ENCODE data around the gene CPNE1. TPM values are rescaled to one million over a fixed set of nuclear protein-coding genes. Genes with fewer than 3 reads are reported as not detected.

Gene CPNE1
- total RNA-seq, 1 donor from 2014 or later = 200 TPM

DNA sequence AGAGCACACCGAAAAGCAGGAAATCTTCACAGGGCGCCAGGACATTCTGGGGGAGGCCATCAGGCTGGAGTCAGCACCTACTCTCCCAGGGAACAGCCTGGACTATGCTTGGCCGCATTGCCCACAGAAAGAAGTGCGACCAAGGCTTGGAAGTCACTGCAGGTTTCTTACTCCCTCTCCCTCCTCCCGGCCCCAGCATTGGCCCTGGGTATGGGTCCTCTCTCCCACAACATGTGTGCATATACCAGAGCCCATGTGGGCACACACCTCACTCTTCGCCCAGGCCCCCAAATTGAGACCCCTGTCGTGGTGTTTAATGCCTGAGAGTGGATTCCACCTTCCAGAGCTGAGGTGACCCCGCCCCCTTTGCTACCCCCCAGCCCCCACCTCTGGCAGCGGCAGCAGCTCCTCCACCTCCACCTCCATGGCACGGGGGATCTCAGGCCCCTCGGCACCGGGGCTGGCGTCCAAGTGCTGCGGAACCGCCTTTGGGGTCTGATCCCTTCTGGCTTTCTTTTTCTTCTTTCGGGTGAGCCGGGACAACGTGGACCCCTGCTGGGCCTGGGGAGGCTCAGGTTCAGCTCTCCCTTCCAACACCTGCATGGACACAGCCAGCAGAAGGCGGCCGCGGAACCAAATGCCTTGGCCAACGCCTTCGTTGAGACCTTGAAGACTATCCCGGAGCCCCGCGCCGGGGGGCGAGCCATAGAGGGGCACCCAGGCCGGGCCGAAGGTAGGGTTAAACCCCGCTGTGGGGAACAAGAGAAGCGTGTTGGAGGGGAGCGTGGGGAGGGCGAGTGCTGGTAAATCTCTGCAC, 64.3 kb downstream of the CPNE1 start:
- no peak for DNase-seq (ENCODE audit: low spot score)

DNA sequence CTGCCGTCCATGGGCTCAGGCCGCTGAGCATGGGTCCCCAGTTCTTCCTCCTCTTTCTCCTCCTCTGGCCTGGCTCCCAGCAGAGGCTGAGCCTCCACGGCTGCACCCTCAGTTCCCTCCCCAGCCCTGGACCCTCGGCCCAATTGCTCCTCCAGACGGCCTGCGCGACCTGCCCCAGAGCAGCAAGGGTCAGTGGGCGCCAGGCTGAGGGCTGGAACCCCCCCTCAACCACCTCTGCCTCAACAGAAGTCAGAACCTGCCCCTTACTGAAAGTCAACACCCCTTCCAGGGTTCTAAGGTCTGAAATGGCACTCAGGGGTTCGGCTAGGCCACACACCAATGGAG, 65.0 kb downstream of the CPNE1 start:
- DNase-seq (ENCODE audit: low spot score) = no peak

DNA sequence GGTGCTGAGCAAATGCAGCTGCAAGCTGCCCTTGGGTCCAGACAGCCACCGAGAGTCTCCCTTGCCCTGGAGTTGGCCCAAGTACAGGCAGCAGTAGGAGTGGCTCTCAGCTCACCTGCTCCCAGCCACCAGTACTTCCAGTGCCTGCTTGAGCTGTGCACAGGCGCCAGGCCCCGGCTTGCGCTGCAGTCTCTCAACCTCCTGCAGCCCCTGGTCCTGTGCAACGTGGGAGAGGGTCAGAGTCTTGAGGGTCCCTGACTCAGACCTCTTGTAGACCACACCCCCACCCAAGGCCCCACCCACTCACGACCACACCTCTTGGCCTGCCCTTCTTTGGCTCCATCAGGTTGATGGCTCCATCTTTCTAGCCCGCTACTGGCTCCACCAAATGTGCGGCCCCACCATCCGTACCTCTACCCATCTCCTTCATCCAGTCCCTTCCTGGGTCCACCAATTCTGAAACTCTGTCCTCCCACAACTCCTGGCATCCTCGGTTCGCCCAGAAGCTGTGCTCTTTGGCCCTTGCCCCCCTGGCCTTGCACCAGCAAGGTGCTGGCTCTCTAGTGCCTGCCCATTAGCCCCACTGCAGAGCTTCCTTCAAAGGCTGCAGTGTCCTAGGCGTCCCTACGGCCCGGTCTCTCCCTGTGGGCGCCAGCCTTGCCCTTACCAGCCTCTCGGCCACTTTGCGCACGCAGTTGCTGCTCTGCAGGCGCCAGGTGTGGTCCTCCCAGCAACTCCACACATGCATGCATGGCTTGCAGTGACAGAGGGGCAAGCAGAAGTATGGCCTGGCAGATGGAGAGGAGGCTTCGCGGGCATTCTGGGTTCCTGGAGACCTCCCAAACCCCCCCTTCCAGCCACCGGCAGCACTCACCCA, 65.6 kb downstream of the CPNE1 start:
- no peak for DNase-seq (ENCODE audit: low spot score)

DNA sequence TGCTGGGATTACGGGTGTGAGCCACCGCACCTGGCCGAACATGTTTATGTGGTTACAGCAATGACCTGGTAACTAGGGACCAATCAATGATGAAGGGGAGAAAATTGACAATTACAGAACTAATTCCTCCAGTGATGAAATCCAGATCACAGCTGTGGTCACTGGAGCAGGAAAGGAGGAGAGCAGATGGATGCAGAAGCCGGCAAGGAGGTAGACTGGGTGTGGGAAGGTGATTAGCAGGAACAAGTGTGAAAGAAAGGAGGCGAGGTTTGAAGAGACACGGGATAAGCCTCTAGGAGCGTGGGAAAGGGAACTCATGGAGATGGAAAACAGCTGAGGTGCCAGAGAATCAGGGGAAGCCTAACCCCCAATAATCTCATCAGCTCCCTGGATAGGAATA, 66.2 kb downstream of the CPNE1 start:
- DNase-seq (ENCODE audit: low spot score) = no peak

DNA sequence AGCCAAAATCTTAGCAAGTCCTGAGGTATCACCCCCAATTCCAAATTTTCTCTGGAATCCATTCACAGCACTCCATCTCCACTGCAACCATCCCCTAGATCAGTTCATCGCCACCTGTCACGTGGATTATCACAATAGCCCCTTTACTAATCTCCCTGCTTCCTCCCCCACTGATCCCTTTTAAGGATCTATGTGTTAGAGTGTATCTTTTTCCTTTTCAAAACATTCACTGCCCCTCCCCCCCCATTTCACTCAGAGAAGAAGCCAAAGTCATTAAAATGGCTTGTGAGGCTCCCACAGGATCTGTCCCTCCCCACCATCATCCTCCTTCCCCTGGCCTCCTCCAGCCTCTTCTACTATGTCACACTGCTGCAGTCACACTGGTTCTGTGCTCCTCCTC, 67.5 kb downstream of the CPNE1 start:
- no peak for DNase-seq (ENCODE audit: low spot score)

DNA sequence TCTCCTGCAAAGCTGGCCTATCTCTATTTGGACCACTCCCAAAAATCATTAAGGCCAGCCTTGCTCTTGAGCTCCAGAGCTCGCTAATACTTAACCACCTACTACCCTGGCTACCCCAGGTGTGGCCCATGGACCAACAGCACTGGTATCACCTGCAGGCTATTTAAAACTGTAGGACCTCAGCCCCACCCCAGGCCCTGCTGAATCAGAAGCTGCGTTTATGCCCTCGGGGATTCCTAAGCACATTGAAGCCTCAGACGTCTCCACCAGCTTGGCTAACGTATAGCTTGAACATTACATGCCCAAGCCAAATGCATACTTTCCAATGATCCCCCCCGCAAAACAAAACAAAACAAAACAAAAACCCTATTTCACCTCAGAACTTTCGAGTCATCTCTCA, 68.8 kb downstream of the CPNE1 start:
- DNase-seq (ENCODE audit: low spot score) = no peak

DNA sequence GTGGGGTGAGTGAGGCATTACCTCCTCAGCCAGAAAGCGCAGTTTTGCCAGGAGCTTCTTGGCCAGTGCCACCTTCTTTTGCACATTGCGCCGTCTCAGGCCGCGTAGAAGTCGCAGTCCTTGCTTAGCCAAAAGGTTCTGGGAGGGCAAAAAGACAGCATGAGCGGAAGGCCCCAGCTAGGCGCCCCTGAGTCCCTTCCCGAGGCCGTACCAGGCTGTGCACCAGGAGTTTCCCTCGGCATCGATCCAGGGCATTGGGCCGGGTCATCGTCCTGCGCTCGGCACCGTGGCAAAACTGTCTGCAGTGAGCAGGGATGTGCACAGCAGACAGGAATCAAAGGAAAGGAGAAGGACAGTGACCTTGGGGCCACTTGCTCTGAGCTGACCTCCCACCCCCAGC, 69.2 kb downstream of the CPNE1 start:
- DNase-seq (ENCODE audit: low spot score) = no peak

DNA sequence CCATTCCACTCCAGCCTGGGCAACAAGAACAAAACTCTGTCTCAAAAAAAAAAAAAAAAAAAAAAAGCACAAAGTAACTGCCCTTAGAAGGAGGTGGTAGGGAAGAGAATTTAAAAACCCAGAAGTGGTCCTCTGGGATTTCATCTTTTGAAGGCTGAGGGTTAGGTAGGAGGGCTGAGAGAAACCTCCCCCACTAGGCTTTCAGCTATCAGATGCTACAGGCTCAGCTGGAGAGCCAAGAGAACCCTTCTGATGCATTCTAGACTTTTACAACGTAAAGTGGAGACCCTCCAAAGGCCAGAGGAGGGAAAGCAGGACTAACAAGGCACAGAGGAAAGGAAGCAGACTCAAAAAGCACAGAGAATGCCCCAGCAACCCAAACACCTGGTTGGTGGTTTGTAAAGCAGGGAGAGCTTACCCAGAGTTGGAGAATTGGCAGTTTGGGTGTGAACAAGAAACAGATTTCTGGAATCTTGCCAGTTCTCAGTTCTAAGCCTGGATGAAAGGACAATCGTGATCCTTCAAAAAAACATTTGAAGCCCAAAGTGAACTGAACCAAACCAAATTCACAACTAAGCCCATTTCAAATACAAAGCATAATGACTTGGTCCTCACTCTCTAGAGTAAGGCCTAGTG, 72.2 kb downstream of the CPNE1 start:
- no peak for DNase-seq (ENCODE audit: low spot score)

DNA sequence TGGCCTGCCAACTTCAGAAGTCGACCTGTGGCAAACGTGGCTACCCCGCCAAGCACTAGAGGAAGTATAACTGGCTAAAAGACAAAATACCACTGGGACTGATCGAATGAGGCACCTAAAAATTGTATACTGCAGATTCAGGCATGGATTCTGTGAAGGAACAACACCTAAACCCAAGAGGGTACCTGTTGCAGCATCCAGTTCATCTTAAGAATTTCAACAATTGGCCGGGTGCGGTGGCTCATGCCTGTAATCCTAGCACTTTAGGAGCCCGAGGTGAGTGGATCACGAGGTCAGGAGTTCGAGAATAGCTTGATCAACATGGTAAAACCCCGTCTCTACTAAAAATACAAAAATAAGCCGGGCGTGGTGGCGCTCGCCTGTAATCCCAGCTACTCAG, 76.3 kb downstream of the CPNE1 start:
- no peak for DNase-seq (ENCODE audit: low spot score)

DNA sequence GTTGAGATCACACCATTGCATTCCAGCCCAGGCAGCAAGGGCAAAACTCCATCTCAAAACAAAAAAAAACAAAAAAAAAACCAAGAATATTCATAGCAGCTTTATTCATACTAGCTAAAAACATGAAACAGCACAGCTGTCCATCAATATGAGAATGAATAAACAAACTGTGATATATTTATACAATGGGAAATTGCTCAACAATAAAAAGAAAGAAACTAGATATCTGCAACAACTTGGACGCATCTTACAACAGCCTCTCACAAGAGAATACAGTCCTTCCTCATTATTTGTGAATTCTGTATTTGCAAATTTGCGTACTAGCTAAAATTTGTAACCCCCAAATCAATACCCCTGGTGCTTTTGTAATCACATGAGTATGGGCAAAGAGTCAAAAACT, 77.3 kb downstream of the CPNE1 start:
- DNase-seq (ENCODE audit: low spot score) = no peak

DNA sequence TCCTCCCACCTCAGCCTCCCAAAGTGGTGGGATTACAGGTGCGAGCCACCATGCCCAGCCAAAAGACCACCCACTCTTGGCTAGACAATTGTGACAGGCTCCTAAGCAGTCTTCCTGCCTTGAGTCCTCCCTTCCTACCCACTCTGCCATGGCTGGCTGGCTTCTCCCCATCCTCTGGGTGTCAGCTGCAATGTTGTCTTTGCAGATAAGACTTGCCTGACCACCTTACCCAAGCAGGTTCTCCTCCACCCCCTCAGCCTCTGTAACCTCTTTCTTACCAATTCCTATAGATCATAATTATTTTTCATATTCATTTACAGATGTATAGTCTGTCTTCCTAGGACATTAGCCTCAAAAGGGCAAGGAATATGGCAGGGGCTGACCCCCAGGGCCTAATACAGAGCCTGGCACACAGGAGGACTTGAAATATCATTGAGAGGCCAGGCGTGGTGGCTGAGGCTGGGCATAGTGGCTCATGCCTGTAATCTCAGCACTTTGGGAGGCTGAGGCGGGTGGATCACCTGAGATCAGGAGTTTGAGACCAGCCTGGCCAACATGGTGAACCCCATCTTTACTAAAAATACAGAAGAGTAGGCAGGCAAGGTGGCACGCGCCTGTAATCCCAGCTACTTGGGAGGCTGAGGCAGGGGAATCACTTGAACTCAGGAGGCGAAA, 77.8 kb downstream of the CPNE1 start:
- DNase-seq (ENCODE audit: low spot score) = no peak

DNA sequence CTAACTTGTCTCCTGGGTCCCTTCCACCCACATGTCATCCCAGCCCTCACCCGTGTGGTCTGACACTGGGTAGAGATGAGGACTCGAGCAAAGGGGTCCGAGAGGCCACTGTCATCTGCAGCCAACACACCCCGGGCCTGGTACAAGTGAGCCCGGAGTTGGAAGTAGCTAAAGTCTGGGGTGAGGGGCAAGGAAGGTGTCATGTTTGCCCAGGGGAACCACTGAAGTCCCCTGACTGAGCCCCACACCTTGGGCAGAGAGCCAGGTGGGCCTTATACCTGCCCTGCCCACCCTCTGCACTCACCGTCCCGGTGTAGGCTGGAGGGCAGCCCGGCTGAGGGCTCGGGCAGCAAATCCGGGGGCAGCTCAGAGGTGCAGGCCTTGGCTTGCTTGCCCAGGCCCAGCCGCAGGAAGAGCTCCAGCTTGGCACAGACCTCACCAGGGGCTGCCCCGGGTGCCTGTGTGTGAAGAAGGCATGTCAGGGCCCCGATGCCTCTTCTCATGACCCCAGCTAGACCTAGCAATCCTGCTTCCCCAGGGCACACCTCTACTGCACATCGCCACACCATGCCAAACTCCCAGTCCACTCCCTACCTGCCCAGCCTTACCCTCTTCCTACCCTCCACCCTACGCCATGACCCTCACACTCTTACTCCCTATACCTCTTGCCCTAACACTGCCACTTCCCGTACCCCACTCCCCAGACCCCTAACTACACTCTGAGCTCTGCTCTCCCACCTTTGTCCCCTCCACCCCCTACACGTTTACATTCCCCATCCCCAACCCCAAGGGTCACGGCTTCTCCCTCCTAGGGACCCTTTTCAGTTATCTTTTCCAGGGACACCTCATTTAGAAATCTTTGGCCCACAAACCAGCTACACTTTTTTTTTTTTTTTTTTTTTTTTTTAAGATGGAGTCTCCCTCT, 80.8 kb downstream of the CPNE1 start:
- DNase-seq (ENCODE audit: low spot score) = no peak

DNA sequence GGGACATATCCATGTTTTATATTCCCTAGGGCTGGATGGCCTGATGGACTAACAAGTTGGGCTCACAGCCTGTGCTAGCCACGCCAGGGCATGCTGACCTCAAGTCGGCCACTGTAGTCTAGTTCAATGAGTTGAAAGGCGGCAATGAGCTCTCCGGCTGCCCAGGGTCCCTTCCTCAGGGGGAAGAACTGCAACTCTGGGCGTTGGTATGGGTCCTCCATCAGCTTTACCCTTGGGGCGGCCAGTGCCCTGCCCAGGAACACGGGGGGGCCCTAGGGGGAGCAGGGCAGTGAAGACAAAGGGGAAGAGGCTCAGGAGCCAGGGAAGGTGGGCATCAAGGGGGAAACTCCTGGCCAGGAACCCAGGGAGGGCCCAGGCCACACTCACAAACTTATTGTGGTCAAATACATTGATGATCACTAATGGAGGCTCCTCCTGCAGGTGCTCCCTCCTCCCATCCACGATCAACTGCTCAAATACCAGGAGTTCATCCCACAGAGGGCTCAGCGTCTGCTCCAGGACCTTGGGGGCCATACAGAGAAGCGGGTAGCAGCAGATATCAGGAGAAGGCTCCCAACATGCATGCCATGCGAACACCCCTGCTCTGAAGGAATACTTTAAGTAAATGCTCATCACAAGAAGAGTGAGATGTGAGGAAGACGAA, 81.8 kb downstream of the CPNE1 start:
- DNase-seq (ENCODE audit: low spot score) = no peak

DNA sequence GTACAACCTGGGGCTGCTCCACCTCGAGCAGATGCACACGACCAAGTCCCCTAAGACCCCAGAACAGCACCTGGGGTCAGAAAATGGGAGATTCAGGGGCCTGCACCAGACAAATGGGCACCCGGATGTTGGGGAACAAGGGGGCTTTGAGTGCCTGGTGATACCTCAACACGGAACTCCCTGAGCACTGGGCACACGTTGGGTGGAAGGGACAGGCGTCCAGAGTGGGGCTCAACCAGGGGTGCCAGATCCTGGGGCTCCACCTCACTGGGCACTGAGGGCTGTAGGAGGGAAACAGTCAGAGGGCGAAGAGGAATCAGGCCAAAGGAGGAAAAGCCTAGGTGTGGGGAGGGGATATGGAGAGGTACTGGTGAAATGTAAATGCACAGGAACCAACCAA, 82.6 kb downstream of the CPNE1 start:
- no peak for DNase-seq (ENCODE audit: low spot score)

DNA sequence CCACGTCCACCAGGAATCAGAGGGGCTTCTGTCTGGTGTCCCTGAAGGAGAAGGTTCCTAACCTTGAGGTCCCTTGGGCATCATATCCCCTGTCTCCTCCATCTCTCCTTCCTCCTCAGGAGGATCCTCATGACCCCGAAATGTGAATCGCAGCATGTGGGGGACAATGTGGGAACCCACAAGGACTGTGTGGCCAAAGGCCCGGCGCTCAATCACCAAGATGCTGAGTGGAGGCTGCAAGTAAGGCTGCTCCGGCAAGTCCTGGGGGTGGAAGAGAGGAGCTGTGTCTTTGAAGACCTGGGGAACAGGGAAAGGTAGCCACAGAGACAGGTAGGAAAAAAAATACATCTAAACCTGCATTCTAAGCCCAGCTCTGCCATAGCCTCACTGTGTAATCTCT, 85.5 kb downstream of the CPNE1 start:
- no peak for DNase-seq (ENCODE audit: low spot score)

DNA sequence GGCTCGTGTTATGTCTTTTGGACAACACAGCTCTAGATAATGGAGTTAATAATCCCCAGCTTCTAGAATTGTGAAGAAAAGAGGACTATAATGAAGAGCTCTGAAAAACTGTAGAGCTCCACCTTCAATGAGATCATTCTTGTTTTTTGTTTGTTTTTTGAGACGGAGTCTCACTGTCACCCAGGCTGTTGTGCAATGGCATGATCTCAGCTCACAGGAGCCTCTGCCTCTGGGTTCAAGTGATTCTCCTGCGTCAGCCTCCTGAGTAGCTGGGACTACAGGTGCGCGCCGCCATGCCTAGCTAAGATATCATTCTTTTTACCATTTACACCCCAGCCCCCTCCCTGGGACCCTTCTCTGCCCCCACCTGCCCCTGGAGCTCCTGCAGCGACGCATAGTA, 86.2 kb downstream of the CPNE1 start:
- no peak for DNase-seq (ENCODE audit: low spot score)

DNA sequence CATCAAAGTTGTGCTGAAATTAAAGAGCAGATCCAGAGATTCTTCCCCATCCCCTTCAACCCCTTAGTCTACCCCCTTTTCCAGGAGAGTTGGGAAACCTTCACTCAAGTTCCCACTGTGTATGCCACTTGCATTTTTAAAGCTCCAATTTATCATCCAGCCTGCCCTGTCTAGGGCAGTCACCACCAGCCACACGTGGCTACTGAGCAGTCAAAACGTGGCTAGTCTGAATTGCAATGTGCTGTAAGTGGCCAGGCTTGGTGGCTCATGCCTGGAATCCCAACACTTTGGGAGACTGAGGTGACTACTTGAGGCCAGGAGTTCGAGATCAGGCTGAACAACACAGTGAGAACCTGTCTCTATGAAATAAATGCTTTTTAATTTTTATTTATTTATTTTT, 87.9 kb downstream of the CPNE1 start:
- DNase-seq (ENCODE audit: low spot score) = no peak
